Upper lobe of left lung (tissue), 4 donors: ENCODE results near the gene PLEKHA8.

Experiments used
- POLR2A ChIP-seq, 4 donors: fragments of 450-650 bp; IDR thresholded peaks; one replicate each; pipeline ENCODE4 v1.5.1; 2016 to 2017; ENCODE audit warnings: antibody characterized with exemption in 4 of 4, mild to moderate bottlenecking in 2 of 4
- POLR2AphosphoS5 ChIP-seq, 2 donors: sonication (generic); formaldehyde crosslinking; IDR thresholded peaks; one replicate each; pipeline ENCODE4 v1.5.1; 2017; ENCODE audit warnings: antibody characterized with exemption in 2 of 2
- TF ChIP-seq, protein P1 (sequence below), 6 experiments: fragments of 450-650 bp in 4 of 6; fragments of 200-600 bp in 2 of 6; sonication (generic) in 2 of 6; IDR thresholded peaks; one replicate each; pipeline ENCODE4 v1.5.1; 2016 to 2019; ENCODE audit warnings: antibody characterized with exemption in 6 of 6

DNA sequence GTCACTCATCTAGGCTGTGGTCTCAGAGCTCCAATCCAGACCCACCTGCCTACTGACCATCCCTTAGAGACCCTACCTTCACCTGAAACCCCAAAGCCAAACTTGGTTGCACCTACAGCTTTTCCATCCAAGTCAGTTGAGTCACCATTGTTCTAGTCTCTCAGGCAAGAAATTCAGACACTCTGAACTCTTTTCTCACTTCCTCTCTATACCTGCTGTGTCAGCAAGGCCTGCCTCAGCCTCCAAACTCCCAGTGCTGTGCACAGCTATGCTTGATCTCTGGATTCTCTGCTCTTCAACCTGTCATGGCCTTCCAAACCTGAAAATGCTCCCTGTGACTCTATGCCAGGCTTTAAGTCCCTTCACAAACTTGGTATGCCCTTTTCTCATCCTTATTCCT lies 59.2 kb downstream of the PLEKHA8 start:
- TF ChIP-seq POLR2AphosphoS5 (IDR thresholded peaks at IDR 0.05) (no peak), POLR2A (IDR thresholded peaks at IDR 0.05) (no peak)
- TF ChIP-seq, protein P1, sequence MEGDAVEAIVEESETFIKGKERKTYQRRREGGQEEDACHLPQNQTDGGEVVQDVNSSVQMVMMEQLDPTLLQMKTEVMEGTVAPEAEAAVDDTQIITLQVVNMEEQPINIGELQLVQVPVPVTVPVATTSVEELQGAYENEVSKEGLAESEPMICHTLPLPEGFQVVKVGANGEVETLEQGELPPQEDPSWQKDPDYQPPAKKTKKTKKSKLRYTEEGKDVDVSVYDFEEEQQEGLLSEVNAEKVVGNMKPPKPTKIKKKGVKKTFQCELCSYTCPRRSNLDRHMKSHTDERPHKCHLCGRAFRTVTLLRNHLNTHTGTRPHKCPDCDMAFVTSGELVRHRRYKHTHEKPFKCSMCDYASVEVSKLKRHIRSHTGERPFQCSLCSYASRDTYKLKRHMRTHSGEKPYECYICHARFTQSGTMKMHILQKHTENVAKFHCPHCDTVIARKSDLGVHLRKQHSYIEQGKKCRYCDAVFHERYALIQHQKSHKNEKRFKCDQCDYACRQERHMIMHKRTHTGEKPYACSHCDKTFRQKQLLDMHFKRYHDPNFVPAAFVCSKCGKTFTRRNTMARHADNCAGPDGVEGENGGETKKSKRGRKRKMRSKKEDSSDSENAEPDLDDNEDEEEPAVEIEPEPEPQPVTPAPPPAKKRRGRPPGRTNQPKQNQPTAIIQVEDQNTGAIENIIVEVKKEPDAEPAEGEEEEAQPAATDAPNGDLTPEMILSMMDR (IDR thresholded peaks at IDR 0.05) = no peak
